RWPE2 (cell line): ENCODE results near the gene WDR41.

Experiments
- ATAC-seq: fragments of 200-7000 bp; cut with Tn5 transposase; 3 replicates; pipeline ENCODE4 v1.9.1; 2021; ENCODE audit warnings: low read depth
- DNase-seq: peaks from one replicate; pipeline ENCODE4 v3.0.0-alpha.2; 2020; ENCODE audit warnings: low spot score
- H3K27ac ChIP-seq: fragments of 450-650 bp; 2 replicates; pipeline ENCODE4 v1.5.1; 2017; ENCODE audit warnings: mild to moderate bottlenecking; ENCODE audit not compliant: poor library complexity, severe bottlenecking
- H3K27me3 ChIP-seq: fragments of 250-450 bp; sonication (Bioruptor Pico); 2 replicates; pipeline ENCODE4 v1.5.1; 2021; ENCODE audit warnings: mild to moderate bottlenecking, moderate library complexity; ENCODE audit not compliant: insufficient read depth, poor library complexity, severe bottlenecking
- H3K36me3 ChIP-seq: fragments of 250-450 bp; sonication (Bioruptor Pico); 2 replicates; pipeline ENCODE4 v1.5.1; 2020; ENCODE audit warnings: low read depth, mild to moderate bottlenecking, moderate library complexity
- H3K4me1 ChIP-seq: fragments of 250-450 bp; sonication (Bioruptor Pico); 2 replicates; pipeline ENCODE4 v1.5.1; 2021; ENCODE audit warnings: mild to moderate bottlenecking, moderate library complexity; ENCODE audit not compliant: insufficient read depth, poor library complexity, severe bottlenecking
- H3K4me3 ChIP-seq: fragments of 250-450 bp; sonication (Bioruptor Pico); 2 replicates; pipeline ENCODE4 v1.5.1; 2021; ENCODE audit warnings: mild to moderate bottlenecking, moderate library complexity; ENCODE audit not compliant: severe bottlenecking
- H3K9me3 ChIP-seq: fragments of 250-450 bp; sonication (Bioruptor Pico); 2 replicates; pipeline ENCODE4 v1.5.1; 2021; ENCODE audit warnings: mild to moderate bottlenecking, moderate library complexity; ENCODE audit not compliant: severe bottlenecking
- TF ChIP-seq, protein P1 (sequence below): fragments of 450-650 bp; IDR thresholded peaks from one replicate; pipeline ENCODE4 v1.5.1; 2017; ENCODE audit warnings: mild to moderate bottlenecking, moderate library complexity; ENCODE audit not compliant: poor library complexity, severe bottlenecking

The WDR41 gene

DNA sequence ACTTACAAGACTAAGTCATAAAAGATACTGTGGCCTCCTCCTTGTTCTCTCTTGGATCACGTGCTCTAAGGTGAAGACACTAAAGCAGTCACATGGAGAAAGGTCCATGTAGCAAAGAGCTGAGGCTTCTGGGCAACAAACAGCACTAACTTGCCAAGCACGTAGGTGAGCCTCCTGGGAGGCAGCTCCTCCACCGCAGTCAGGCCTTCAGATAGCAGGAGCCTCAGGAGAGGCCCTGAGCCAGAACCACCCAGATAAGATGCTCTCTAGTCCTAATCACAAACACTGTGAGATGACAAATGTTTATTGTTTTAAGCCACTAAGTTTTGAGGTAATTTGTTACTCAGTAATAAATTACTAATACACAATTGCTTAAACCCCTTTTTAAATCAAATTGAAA is 38.0 kb downstream of the WDR41 start:
- peaks cover 54% of the 10 kb centered on the region for H3K36me3 ChIP-seq
- H3K4me1 ChIP-seq: no peaks in the 10 kb centered on the region
- DNase-seq (no peak), ATAC-seq (no peak)
- no peaks in the 10 kb centered on the region for H3K27me3 ChIP-seq
- no peak overlapping the region for H3K4me3 ChIP-seq
- TF ChIP-seq, protein P1, sequence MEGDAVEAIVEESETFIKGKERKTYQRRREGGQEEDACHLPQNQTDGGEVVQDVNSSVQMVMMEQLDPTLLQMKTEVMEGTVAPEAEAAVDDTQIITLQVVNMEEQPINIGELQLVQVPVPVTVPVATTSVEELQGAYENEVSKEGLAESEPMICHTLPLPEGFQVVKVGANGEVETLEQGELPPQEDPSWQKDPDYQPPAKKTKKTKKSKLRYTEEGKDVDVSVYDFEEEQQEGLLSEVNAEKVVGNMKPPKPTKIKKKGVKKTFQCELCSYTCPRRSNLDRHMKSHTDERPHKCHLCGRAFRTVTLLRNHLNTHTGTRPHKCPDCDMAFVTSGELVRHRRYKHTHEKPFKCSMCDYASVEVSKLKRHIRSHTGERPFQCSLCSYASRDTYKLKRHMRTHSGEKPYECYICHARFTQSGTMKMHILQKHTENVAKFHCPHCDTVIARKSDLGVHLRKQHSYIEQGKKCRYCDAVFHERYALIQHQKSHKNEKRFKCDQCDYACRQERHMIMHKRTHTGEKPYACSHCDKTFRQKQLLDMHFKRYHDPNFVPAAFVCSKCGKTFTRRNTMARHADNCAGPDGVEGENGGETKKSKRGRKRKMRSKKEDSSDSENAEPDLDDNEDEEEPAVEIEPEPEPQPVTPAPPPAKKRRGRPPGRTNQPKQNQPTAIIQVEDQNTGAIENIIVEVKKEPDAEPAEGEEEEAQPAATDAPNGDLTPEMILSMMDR: no peak
- no peaks in the 10 kb centered on the region for H3K9me3 ChIP-seq
- no peak overlapping the region for H3K27ac ChIP-seq

DNA sequence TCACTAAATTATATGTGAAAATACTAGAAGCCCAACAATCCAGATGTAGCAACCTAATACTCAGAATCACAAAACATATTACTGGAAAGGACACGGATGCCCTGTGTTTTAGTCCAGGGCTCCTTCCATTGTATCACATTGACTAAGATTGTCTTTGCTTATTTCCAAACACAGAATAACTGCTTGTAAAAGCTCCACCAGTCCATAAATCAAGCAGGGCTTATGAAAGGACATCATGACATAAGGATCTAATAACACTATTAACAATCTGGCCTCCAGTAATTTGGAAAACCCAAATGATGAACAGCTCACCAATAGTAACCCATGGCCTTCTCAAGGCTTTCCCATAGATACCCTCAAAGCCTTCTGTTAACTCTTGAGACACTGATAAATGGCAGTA is 39.8 kb downstream of the WDR41 start:
- H3K36me3 ChIP-seq: peaks cover 62% of the 10 kb centered on the region
- no peak for ATAC-seq

DNA sequence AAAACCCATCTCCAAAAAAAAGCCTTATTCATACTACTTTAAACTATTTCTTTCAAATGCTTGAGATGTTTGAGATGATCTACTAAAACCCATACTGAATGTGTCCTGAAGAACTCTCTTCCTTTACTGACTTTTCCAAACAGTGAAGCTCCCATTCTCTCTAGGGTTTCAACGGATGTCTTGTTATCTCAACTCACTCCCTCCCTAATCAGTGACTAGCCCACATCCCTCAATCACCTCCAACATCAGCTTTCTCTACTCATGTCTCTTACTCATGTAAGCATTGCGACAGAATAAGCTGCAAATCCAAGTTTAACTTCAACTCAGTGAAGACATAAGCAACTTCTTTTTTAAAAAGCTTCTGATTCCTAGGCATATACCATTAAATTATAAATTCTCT is 42.1 kb downstream of the WDR41 start:
- no peaks in the 10 kb centered on the region for H3K4me1 ChIP-seq
- no peak for ATAC-seq
- DNase-seq: no peak

More for the DNA sequence above, 39.8 kb downstream of the WDR41 start:
- H3K27ac ChIP-seq: no peak overlapping the region
- TF ChIP-seq, protein P1: no peak
- no peaks in the 10 kb centered on the region for H3K27me3 ChIP-seq
- no peaks in the 10 kb centered on the region for H3K4me1 ChIP-seq
- no peak overlapping the region for H3K4me3 ChIP-seq
- no peaks in the 10 kb centered on the region for H3K9me3 ChIP-seq
- DNase-seq: no peak

DNA sequence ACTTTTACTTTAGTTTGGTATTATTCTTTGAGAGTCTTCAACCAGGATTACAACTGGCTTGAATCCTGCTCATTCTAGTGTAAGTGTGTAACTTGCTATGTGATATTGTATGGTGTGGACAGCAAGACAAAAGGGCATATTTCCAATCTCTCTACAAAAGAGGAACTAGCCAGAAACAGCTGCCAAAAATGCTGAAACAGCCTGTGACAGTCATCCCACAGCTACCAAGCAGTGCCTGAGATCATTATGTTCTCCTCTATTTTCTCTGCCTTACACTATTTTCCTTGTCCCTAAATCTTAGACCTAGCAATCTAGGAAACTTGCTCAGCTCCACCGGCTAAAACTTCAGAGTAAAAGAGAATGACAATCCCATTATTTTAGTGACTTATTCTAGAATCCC is 42.8 kb downstream of the WDR41 start:
- Histone ChIP-seq H3K27ac (no peak overlapping the region), H3K4me1 (no peaks in the 10 kb centered on the region), H3K27me3 (no peaks in the 10 kb centered on the region), H3K36me3 (peaks cover 68% of the 10 kb centered on the region), H3K4me3 (no peak overlapping the region), H3K9me3 (no peaks in the 10 kb centered on the region)
- TF ChIP-seq, protein P1: no peak
- ATAC-seq (no peak), DNase-seq (no peak)

More for the DNA sequence above, 42.1 kb downstream of the WDR41 start:
- Histone ChIP-seq H3K36me3 (peaks cover 65% of the 10 kb centered on the region), H3K4me3 (no peak overlapping the region), H3K27ac (no peak overlapping the region), H3K27me3 (no peaks in the 10 kb centered on the region), H3K9me3 (no peaks in the 10 kb centered on the region)
- TF ChIP-seq, protein P1: no peak

DNA sequence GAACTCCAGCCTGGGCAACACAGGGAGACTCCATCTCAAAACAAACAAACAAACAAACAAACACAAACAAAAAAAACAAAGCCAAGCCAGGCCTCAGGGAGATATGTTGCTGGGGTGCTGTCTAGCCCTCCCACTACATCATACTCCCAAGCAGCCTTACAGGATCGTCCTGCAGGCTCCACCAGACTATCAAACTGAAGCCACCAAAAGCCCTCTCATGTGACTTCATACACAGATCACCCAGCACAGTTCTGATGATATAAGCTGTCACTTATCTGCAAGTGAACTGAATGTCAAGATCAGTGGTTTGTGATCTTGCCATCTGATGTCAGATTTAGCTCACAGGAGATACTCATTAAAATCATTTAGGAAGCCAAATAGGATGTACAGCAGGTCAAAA is 43.3 kb downstream of the WDR41 start:
- ATAC-seq (no peak), DNase-seq (no peak)
- Histone ChIP-seq H3K36me3 (peaks cover 66% of the 10 kb centered on the region), H3K4me1 (no peaks in the 10 kb centered on the region), H3K9me3 (no peaks in the 10 kb centered on the region), H3K27ac (no peak overlapping the region), H3K27me3 (no peaks in the 10 kb centered on the region), H3K4me3 (no peak overlapping the region)
- TF ChIP-seq, protein P1: no peak
